PC-3 (cell line): ENCODE measurements around the gene PWWP2B. TPM values are rescaled to one million over a fixed set of nuclear protein-coding genes. Genes with fewer than 3 reads are reported as not detected.

Source experiments
- ATAC-seq: fragments of 200-7000 bp; cut with Tn5 transposase; 2 replicates; pipeline ENCODE4 v1.9.1; 2020; ENCODE audit warnings: mild to moderate bottlenecking, moderate library complexity
- BruUV-seq: library from RNA; stranded (reverse); fragments of 400-500 nt; replicated peaks from 2 replicates; lab custom pipeline; 2021; lab: Mats Ljungman, UMichigan
- CTCF ChIA-PET: fragments of 300-600 bp; sonication (Branson Sonifier 250); formaldehyde crosslinking; loops from one replicate; lab custom pipeline; 2022; ENCODE audit warnings: antibody characterized with exemption; lab: Charles Lee
- POLR2A ChIA-PET: fragments of 300-600 bp; sonication (Branson Sonifier 250); formaldehyde crosslinking; loops from one replicate; lab custom pipeline; 2022; ENCODE audit warnings: antibody characterized with exemption; ENCODE audit not compliant: unreplicated experiment; lab: Charles Lee
- DNase-seq: peaks from one replicate; pipeline ENCODE4 v3.0.0-alpha.2; 2015
- H2AFZ ChIP-seq: fragments of 300-600 bp; sonication (generic); 2 replicates; pipeline ENCODE4 v1.6.0; 2016; ENCODE audit warnings: antibody characterized with exemption, low read length
- H3F3A ChIP-seq: fragments of 300-600 bp; sonication (generic); one replicate; pipeline ENCODE4 v1.6.0; 2017; ENCODE audit warnings: antibody characterized with exemption, low read length, control low read depth, mild to moderate bottlenecking; ENCODE audit not compliant: unreplicated experiment
- H3K27ac ChIP-seq: fragments of 300-600 bp; sonication (generic); 2 replicates; pipeline ENCODE4 v1.5.1; 2016; ENCODE audit warnings: mild to moderate bottlenecking, low read length
- H3K27me3 ChIP-seq: fragments of 300-600 bp; sonication (generic); 2 replicates; pipeline ENCODE4 v1.6.1; 2016; ENCODE audit warnings: low read length, mixed read lengths
- H3K36me3 ChIP-seq: fragments of 300-600 bp; sonication (generic); 2 replicates; pipeline ENCODE4 v1.6.1; 2016; ENCODE audit warnings: low read depth, mixed run types, low read length, mixed read lengths
- H3K4me1 ChIP-seq: fragments of 300-600 bp; sonication (generic); 2 replicates; pipeline ENCODE4 v1.5.1; 2016; ENCODE audit warnings: low read length; ENCODE audit not compliant: insufficient read depth
- H3K4me2 ChIP-seq: fragments of 300-600 bp; sonication (generic); 2 replicates; pipeline ENCODE4 v1.6.0; 2016; ENCODE audit warnings: low read length
- H3K4me3 ChIP-seq: fragments of 300-600 bp; sonication (generic); 2 replicates; pipeline ENCODE4 v1.5.1; 2016; ENCODE audit warnings: mild to moderate bottlenecking, low read length, mixed read lengths
- H3K79me2 ChIP-seq: fragments of 300-600 bp; sonication (generic); 2 replicates; pipeline ENCODE4 v1.6.1; 2017; ENCODE audit warnings: low read length, mixed read lengths
- H3K9ac ChIP-seq: fragments of 300-600 bp; sonication (generic); 2 replicates; pipeline ENCODE4 v1.6.0; 2016; ENCODE audit warnings: mild to moderate bottlenecking, low read length
- H3K9me2 ChIP-seq: fragments of 300-600 bp; sonication (generic); replicated peaks from 2 replicates; pipeline ENCODE4 v1.6.1; 2016; ENCODE audit warnings: mixed run types, low read length, mixed read lengths
- H3K9me3 ChIP-seq: fragments of 300-600 bp; sonication (generic); 2 replicates; pipeline ENCODE4 v1.6.1; 2016; ENCODE audit warnings: low read length, mixed read lengths
- H4K20me1 ChIP-seq: fragments of 300-600 bp; sonication (generic); 2 replicates; pipeline ENCODE4 v1.6.1; 2016; ENCODE audit warnings: low read length, mixed read lengths
- CTCF ChIP-seq: fragments of 300-600 bp; sonication (generic); conservative IDR thresholded peaks from 2 replicates; pipeline ENCODE4 v1.5.1; 2017; ENCODE audit warnings: antibody characterized with exemption, low read depth, mild to moderate bottlenecking, low read length
- EZH2 ChIP-seq: fragments of 300-600 bp; sonication (generic); IDR thresholded peaks from one replicate; pipeline ENCODE4 v1.6.1; 2017; ENCODE audit warnings: antibody characterized with exemption, mild to moderate bottlenecking, low read length; ENCODE audit not compliant: unreplicated experiment
- EZH2phosphoT487 ChIP-seq: fragments of 300-600 bp; sonication (generic); IDR thresholded peaks from 2 replicates; pipeline ENCODE4 v1.6.1; 2018; ENCODE audit warnings: mild to moderate bottlenecking, antibody characterized with exemption, low read length, borderline replicate concordance
- intact Hi-C: fragments of 100-400 bp; cut with micrococcal nuclease; formaldehyde crosslinking; loops from 2 replicates; pipeline ENCODE4 v1.9.0; 2023
- total RNA-seq: library from RNA; depleted of rRNA; stranded (reverse); fragments of >200 nt; gene quantifications from 2 replicates; pipeline ENCODE4 v1.2.3, GENCODE V29; 2014

The PWWP2B gene
- total RNA-seq, 1 experiment from 2014 or later, result 24.5 TPM

GRCh38 chr10:132373241-132373955 is 23.6 kb upstream of the PWWP2B start:
- H3K9ac ChIP-seq, result no peak overlapping the region
- BruUV-seq, result no TSS peak
- intact Hi-C loops, result no loop called here
- no peaks in the 10 kb centered on the region for H3K9me2 ChIP-seq
- no peak overlapping the region for H2AFZ ChIP-seq
- H3K9me3 ChIP-seq, result no peaks in the 10 kb centered on the region
- no peaks in the 10 kb centered on the region for H3K79me2 ChIP-seq
- CTCF ChIA-PET, result no interaction called here
- TF ChIP-seq CTCF (no peak), EZH2 (no peak), EZH2phosphoT487 (no peak)
- no peaks in the 10 kb centered on the region for H3K36me3 ChIP-seq
- no peaks in the 10 kb centered on the region for H3F3A ChIP-seq
- no peak for DNase-seq
- H3K4me3 ChIP-seq, result no peak overlapping the region
- POLR2A ChIA-PET, result no interaction called here
- no peaks in the 10 kb centered on the region for H3K4me1 ChIP-seq
- no peaks in the 10 kb centered on the region for H4K20me1 ChIP-seq
- no peak overlapping the region for H3K4me2 ChIP-seq
- H3K27ac ChIP-seq, result no peak overlapping the region
- no peak for ATAC-seq
- no peaks in the 10 kb centered on the region for H3K27me3 ChIP-seq

GRCh38 chr10:132374176-132374575 is 22.8 kb upstream of the PWWP2B start:
- CTCF ChIA-PET, result no interaction called here
- Histone ChIP-seq H4K20me1 (no peaks in the 10 kb centered on the region), H3K36me3 (no peaks in the 10 kb centered on the region), H3F3A (no peaks in the 10 kb centered on the region), H3K9me3 (no peaks in the 10 kb centered on the region), H2AFZ (no peak overlapping the region), H3K79me2 (no peaks in the 10 kb centered on the region), H3K9ac (no peak overlapping the region), H3K27ac (no peak overlapping the region), H3K4me1 (no peaks in the 10 kb centered on the region), H3K27me3 (no peaks in the 10 kb centered on the region), H3K4me2 (no peak overlapping the region), H3K9me2 (no peaks in the 10 kb centered on the region), H3K4me3 (no peak overlapping the region)
- DNase-seq (no peak), ATAC-seq (no peak)
- intact Hi-C loops, result no loop called here
- POLR2A ChIA-PET, result no interaction called here
- TF ChIP-seq CTCF (no peak), EZH2 (no peak), EZH2phosphoT487 (no peak)
- BruUV-seq, result no TSS peak

GRCh38 chr10:132374612-132375011 is 22.4 kb upstream of the PWWP2B start:
- intact Hi-C loops, result no loop called here
- ChIA-PET CTCF (no interaction called here), POLR2A (no interaction called here)
- TF ChIP-seq CTCF (no peak), EZH2phosphoT487 (no peak), EZH2 (no peak)
- no peak for DNase-seq
- no peak for ATAC-seq
- Histone ChIP-seq H3K4me1 (no peaks in the 10 kb centered on the region), H3K9me3 (no peaks in the 10 kb centered on the region), H3K4me3 (no peak overlapping the region), H3K9me2 (no peaks in the 10 kb centered on the region), H3K36me3 (no peaks in the 10 kb centered on the region), H3K27ac (no peak overlapping the region), H2AFZ (no peak overlapping the region), H3K27me3 (no peaks in the 10 kb centered on the region), H3F3A (no peaks in the 10 kb centered on the region), H3K9ac (no peak overlapping the region), H4K20me1 (no peaks in the 10 kb centered on the region), H3K79me2 (no peaks in the 10 kb centered on the region), H3K4me2 (no peak overlapping the region)
- no TSS peak for BruUV-seq
